Panc1 (cell line): Measurements from ENCODE around the gene MTHFD2L. TPM values are rescaled to one million over a fixed set of nuclear protein-coding genes. Genes with fewer than 3 reads are reported as not detected.

ENCODE experiments used
- ATAC-seq: fragments of 200-7000 bp; cut with Tn5 transposase; 2 replicates; pipeline ENCODE4 v1.9.1; 2020; ENCODE audit warnings: mild to moderate bottlenecking, moderate library complexity
- BruUV-seq: library from RNA; stranded (reverse); fragments of 400-500 nt; replicated peaks from 2 replicates; lab custom pipeline; 2021; lab: Mats Ljungman, UMichigan
- CTCF ChIA-PET: fragments of 300-600 bp; sonication (Branson Sonifier 250); formaldehyde crosslinking; loops from one replicate; lab custom pipeline; 2022; ENCODE audit warnings: antibody characterized with exemption; lab: Charles Lee
- POLR2A ChIA-PET: fragments of 300-600 bp; sonication (Branson Sonifier 250); formaldehyde crosslinking; loops from one replicate; lab custom pipeline; 2022; ENCODE audit warnings: antibody characterized with exemption; lab: Charles Lee
- DNase-seq: peaks from one replicate; pipeline ENCODE4 v3.0.0-alpha.2; 2010; ENCODE audit warnings: low read depth, low spot score
- H3K27ac ChIP-seq: 2 replicates; pipeline ENCODE4 v1.5.1; 2011; ENCODE audit warnings: mild to moderate bottlenecking, low read length, inconsistent platforms
- H3K27me3 ChIP-seq: fragments of 200-500 bp; sonication (Bioruptor generic); 2 replicates; pipeline ENCODE4 v1.6.0; 2014; ENCODE audit warnings: low read length, inconsistent platforms; ENCODE audit not compliant: control insufficient read depth, insufficient read depth
- H3K36me3 ChIP-seq: fragments of 200-500 bp; sonication (Bioruptor generic); 2 replicates; pipeline ENCODE4 v1.5.1; 2014; ENCODE audit warnings: inconsistent platforms, mild to moderate bottlenecking, low read length, moderate library complexity; ENCODE audit not compliant: control insufficient read depth, insufficient read depth
- H3K4me1 ChIP-seq: 2 replicates; pipeline ENCODE4 v1.5.1; 2011; ENCODE audit warnings: inconsistent platforms, mild to moderate bottlenecking, low read length, moderate library complexity; ENCODE audit not compliant: control insufficient read depth, insufficient read depth
- H3K4me3 ChIP-seq, 2 experiments: 2 replicates each; pipeline ENCODE4 v1.5.1; 2011 to 2012; ENCODE audit warnings: low read depth in 2 of 2, low read length in 2 of 2, mild to moderate bottlenecking in 2 of 2, inconsistent platforms in 1 of 2, moderate library complexity in 1 of 2
- H3K9me3 ChIP-seq: fragments of 200-500 bp; sonication (Bioruptor generic); 2 replicates; pipeline ENCODE4 v1.5.1; 2014; ENCODE audit warnings: low read depth, mild to moderate bottlenecking, inconsistent platforms, low read length, moderate library complexity; ENCODE audit not compliant: control insufficient read depth, insufficient read depth
- CTCF ChIP-seq: fragments of 450-650 bp; IDR thresholded peaks from 2 replicates; pipeline ENCODE4 v1.5.1; 2017; ENCODE audit warnings: mild to moderate bottlenecking
- POLR2AphosphoS5 ChIP-seq: IDR thresholded peaks from 2 replicates; pipeline ENCODE4 v1.6.1; 2012; ENCODE audit warnings: mild to moderate bottlenecking, low read depth, low read length, moderate library complexity
- REST ChIP-seq, 2 experiments: IDR thresholded peaks; 2 replicates each; pipeline ENCODE4 v1.6.1; 2011 to 2012; ENCODE audit warnings: low read depth in 2 of 2, control low read depth in 1 of 2, low read length in 1 of 2, mild to moderate bottlenecking in 1 of 2, moderate library complexity in 1 of 2; ENCODE audit not compliant: insufficient read depth in 1 of 2
- SIN3A ChIP-seq: IDR thresholded peaks from 2 replicates; pipeline ENCODE4 v1.6.1; 2012; ENCODE audit warnings: low read depth, mild to moderate bottlenecking, low read length, moderate library complexity, borderline replicate concordance; ENCODE audit not compliant: insufficient read depth
- TCF7L2 ChIP-seq: IDR thresholded peaks from 2 replicates; pipeline ENCODE4 v1.6.1; 2011; ENCODE audit warnings: mild to moderate bottlenecking, low read depth, low read length, inconsistent platforms
- in situ Hi-C: cut with HindIII; loops from 2 replicates; pipeline ENCODE4 v1.10.0; 2016; ENCODE audit warnings: low sequenced_read_pairs, low pct_unique_long_range_greater_than_20kb
- intact Hi-C: fragments of 100-400 bp; cut with micrococcal nuclease; formaldehyde crosslinking; loops from one replicate; pipeline ENCODE4 v1.10.0; 2022; ENCODE audit not compliant: unreplicated experiment
- total RNA-seq: library from RNA; stranded (reverse); gene quantifications from one replicate; pipeline ENCODE4 v1.2.1, GENCODE V29; 2021; ENCODE audit not compliant: unreplicated experiment

The MTHFD2L gene
- total RNA-seq, 1 experiment from 2014 or later: 6.6 TPM

GRCh38 chr4:74166818-74167217 lies 8.9 kb downstream of the MTHFD2L start:
- Histone ChIP-seq H3K27ac (no peak overlapping the region), H3K36me3 (no peaks in the 10 kb centered on the region), H3K4me1 (no peaks in the 10 kb centered on the region), H3K27me3 (no peaks in the 10 kb centered on the region), H3K4me3 (no peak overlapping the region), H3K9me3 (no peaks in the 10 kb centered on the region)
- TF ChIP-seq TCF7L2: no peak
- no peak for TF ChIP-seq SIN3A
- no peak for TF ChIP-seq CTCF
- TF ChIP-seq POLR2AphosphoS5: no peak
- no peak for DNase-seq
- no peak for ATAC-seq
- POLR2A ChIA-PET: interaction anchor here (0.7 kb wide), 1 partner anchor 431 kb away, joined by 3 read pairs; no protein-coding TSS in a partner anchor
- BruUV-seq: no TSS peak
- intact Hi-C loops: no loop called here
- in situ Hi-C loops: no loop called here
- CTCF ChIA-PET: no interaction called here

GRCh38 chr4:74167585-74167984 lies 9.7 kb downstream of the MTHFD2L start:
- Histone ChIP-seq H3K27me3 (no peaks in the 10 kb centered on the region), H3K27ac (no peak overlapping the region), H3K4me1 (no peaks in the 10 kb centered on the region), H3K4me3 (no peak overlapping the region), H3K9me3 (no peaks in the 10 kb centered on the region), H3K36me3 (no peaks in the 10 kb centered on the region)
- no peak for ATAC-seq
- intact Hi-C loops: no loop called here
- TF ChIP-seq CTCF: no peak
- TF ChIP-seq REST (IDR thresholded peaks at IDR 0.05; ENCODE audit: insufficient read depth in 1 of 2, low read depth in 2 of 2, low read length in 1 of 2): no peak
- TF ChIP-seq POLR2AphosphoS5: no peak
- TF ChIP-seq SIN3A: no peak
- no peak for TF ChIP-seq TCF7L2
- ChIA-PET CTCF (interaction anchor here (0.6 kb wide), 1 partner anchor 900 kb away, joined by 3 read pairs; no protein-coding TSS in a partner anchor), POLR2A (interaction anchor here (0.7 kb wide), 1 partner anchor 432 kb away, joined by 3 read pairs; no protein-coding TSS in a partner anchor)
- no peak for DNase-seq
- in situ Hi-C loops: no loop called here
- BruUV-seq: no TSS peak
